Left kidney (tissue), 2 donors: ENCODE results near the gene MOBP. TPM values are rescaled to one million over a fixed set of nuclear protein-coding genes. Genes with fewer than 3 reads are reported as not detected.

Source experiments
- DNase-seq: peaks from one replicate; pipeline ENCODE4 v3.0.0-alpha.2; 2013
- polyA plus RNA-seq: library from polyadenylated mRNA; unstranded; fragments of 120-200 nt; gene quantifications from one replicate; pipeline ENCODE4 v1.2.1, GENCODE V29; 2013; ENCODE audit not compliant: insufficient read length

The MOBP gene
- polyA plus RNA-seq, 1 donor, result 0.22 TPM

GRCh38 chr3:39541442-39541841 lies 74.0 kb downstream of the MOBP start:
- DNase-seq, result no peak

- DNase-seq, result peak; percentile 24
These were observed 74.4 kb downstream of the MOBP start for GRCh38 chr3:39541917-39542329.

GRCh38 chr3:39542588-39542988 lies 75.1 kb downstream of the MOBP start:
- DNase-seq, result no peak

- no peak for DNase-seq
These were observed 80.8 kb downstream of the MOBP start for GRCh38 chr3:39548282-39548681.

- no peak for DNase-seq
These were observed 83.0 kb downstream of the MOBP start for GRCh38 chr3:39550354-39551051.

Other genes with a start within 250 kb of the MOBP start
- 4.7 TPM for gene CX3CR1, start 187.6 kb upstream of the MOBP start, polyA plus RNA-seq
- gene CCR8, start 138.0 kb upstream of the MOBP start, polyA plus RNA-seq, result not detected
- gene SLC25A38, start 84.3 kb upstream of the MOBP start, polyA plus RNA-seq, result 39.8 TPM
- 1,388 TPM for gene RPSA, start 61.0 kb upstream of the MOBP start, polyA plus RNA-seq